Stomach (tissue), 4 donors: ENCODE measurements around the gene NDC1.

Experiments used
- POLR2A ChIP-seq, 4 donors: fragments of 450-650 bp; IDR thresholded peaks; one replicate each; pipeline ENCODE4 v1.6.1; 2016; ENCODE audit warnings: antibody characterized with exemption in 4 of 4, control low read depth in 2 of 4, mild to moderate bottlenecking in 1 of 4, moderate library complexity in 1 of 4
- TF ChIP-seq, protein P1 (sequence below), 7 experiments: fragments of 450-650 bp in 4 of 7; fragments of 200-600 bp in 3 of 7; sonication (generic) in 3 of 7; IDR thresholded peaks; one replicate each; pipeline ENCODE4 v1.5.1; 2016 to 2019; ENCODE audit warnings: antibody characterized with exemption in 7 of 7, control low read depth in 2 of 7, mild to moderate bottlenecking in 1 of 7

DNA sequence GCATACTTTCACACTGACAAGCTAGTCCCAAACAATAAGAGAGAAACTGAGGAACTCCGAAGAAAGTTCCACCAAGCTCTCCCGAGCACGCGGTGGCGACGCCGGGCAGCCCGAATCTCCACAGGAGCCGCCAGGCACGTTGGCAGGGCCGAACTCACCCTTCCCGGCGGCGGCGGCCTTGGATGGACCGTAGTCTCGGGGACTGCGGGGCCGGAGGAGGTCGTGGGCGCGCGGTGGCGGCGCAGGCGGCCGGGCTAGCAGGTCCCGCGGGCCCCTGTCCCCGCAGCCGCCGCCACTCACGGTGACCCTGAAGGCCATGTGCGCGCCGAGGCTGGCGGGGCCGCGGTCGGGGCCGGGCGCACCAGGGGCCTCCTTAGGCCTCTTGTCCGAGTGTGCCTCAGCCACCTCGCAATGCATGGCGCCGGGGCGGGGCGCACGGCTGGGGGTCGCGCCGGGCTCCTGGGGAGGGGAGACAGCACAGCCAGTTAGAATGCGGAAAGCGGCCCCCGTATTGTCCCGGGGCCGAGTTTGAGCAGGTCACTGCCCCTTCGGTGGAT is 100.4 kb downstream of the NDC1 start:
- TF ChIP-seq, protein P1, sequence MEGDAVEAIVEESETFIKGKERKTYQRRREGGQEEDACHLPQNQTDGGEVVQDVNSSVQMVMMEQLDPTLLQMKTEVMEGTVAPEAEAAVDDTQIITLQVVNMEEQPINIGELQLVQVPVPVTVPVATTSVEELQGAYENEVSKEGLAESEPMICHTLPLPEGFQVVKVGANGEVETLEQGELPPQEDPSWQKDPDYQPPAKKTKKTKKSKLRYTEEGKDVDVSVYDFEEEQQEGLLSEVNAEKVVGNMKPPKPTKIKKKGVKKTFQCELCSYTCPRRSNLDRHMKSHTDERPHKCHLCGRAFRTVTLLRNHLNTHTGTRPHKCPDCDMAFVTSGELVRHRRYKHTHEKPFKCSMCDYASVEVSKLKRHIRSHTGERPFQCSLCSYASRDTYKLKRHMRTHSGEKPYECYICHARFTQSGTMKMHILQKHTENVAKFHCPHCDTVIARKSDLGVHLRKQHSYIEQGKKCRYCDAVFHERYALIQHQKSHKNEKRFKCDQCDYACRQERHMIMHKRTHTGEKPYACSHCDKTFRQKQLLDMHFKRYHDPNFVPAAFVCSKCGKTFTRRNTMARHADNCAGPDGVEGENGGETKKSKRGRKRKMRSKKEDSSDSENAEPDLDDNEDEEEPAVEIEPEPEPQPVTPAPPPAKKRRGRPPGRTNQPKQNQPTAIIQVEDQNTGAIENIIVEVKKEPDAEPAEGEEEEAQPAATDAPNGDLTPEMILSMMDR (IDR thresholded peaks at IDR 0.05) = no peak
- no peak for TF ChIP-seq POLR2A (IDR thresholded peaks at IDR 0.05)
